WI38 (cell line): ENCODE data around the gene GSK3A.

Experiments
- H3K4me3 ChIP-seq: 2 replicates; pipeline ENCODE4 v1.5.1; 2011; ENCODE audit warnings: low read depth, mild to moderate bottlenecking, control low read depth, low read length
- CTCF ChIP-seq: IDR thresholded peaks from 2 replicates; pipeline ENCODE4 v1.5.1; 2012; ENCODE audit warnings: low read depth, mild to moderate bottlenecking, control low read depth, low read length

The GSK3A gene

DNA sequence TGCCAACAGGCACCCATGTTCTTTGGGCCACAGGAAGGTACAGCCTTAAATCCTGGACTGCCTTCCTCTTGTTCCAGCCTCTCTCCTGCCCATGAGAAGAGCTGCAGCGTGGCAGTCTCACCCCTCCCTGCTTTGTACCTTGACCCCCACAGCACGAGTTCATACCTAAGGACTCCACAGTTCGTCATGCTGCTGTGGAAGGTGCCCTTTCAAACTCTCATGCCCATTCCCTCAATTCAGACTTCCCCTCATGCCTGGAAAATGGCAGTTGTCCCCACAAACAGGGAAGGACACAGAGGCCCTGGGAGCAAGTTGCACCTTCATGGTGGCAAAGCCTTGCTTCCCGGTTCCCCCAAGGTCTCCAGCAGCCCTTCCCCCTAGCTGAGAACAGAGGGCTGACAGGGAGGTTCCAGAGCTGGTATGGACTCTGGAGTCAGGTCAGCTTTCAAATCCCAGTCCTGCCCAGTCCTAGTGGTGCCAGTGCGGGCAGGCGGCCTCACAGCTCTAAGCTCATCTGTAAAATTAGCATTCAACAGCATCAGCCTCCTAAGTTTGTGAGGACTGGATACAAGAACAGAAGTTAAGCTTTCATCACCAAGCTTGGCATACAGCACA, 8.6 kb downstream of the GSK3A start:
- TF ChIP-seq CTCF, result no peak
- H3K4me3 ChIP-seq, result no peak overlapping the region

DNA sequence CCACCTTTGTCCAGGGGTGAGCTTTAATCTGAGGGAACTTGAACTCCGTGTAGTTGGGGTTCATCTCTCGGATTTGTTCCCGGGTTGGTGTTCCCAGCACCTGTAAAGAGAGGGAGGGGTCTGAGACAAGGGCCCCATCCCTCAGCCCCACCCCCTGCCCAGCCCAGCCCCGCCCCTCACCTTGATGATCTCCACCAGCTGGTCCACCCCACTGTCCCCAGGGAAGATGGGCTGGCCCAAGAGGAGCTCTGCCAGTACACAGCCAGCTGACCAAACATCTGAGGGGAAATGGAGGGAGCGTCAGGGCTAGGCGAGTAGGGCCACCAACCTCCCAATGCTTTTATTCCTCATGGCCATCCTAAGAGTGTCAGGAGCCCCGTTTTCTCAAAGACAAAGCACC, 9.3 kb downstream of the GSK3A start:
- H3K4me3 ChIP-seq, result no peak overlapping the region
- TF ChIP-seq CTCF, result no peak

- H3K4me3 ChIP-seq, result no peak overlapping the region
- TF ChIP-seq CTCF, result no peak
These were observed 10.0 kb downstream of the GSK3A start for GRCh38 chr19:42232435-42232834.

DNA sequence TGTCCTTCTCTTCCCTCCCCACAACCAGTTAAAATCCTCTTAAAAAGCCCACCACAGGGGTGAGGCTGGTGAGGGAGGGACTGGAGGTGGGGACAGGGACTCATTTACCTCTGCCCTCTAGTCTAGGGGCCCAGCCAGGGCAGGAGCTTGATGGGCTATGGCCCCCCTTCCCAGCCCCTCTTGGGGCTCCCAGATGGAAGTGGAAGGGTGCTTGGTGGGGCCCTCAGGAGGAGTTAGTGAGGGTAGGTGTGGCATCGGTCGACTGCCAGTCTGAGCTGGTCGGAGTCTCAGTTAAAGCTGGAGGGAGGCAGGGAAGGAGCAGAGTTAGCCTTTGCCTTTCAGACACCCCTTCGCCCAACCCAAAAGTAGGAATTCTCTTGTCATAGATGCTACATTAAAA, 11.8 kb downstream of the GSK3A start:
- TF ChIP-seq CTCF, result no peak
- H3K4me3 ChIP-seq, result no peak overlapping the region

DNA sequence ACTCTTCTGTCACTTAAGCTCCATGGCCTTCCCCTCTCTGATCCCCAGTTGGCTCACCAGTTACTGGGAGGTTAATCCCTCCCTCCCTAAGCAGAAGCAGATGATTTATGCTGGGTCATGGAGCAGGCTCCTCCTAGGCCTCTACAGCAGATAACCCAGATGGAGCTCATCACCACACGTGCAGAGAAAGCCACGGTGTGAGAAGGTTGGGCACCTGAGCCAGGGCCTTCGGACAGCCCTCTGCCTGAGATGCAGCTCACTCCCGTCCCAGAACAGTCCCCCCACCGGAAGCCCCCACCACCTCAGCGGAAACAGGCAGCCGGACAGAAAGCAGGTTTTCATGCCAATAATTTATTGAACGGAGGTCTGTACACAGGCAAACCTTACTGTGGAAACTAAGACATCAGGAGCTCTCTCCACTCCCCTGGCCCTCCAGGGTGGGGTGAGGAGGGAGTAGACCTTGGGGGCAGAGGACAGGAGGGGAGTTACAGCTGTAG, 12.5 kb downstream of the GSK3A start:
- no peak overlapping the region for H3K4me3 ChIP-seq
- no peak for TF ChIP-seq CTCF

- TF ChIP-seq CTCF, result no peak
- no peak overlapping the region for H3K4me3 ChIP-seq
These were observed 13.0 kb downstream of the GSK3A start for GRCh38 chr19:42229301-42229854.

GRCh38 chr19:42228641-42229040, 13.8 kb downstream of the GSK3A start:
- TF ChIP-seq CTCF, result no peak
- H3K4me3 ChIP-seq, result no peak overlapping the region
